Large intestine (tissue), 3 donors: ENCODE measurements around the gene FRMD4A. TPM values are rescaled to one million over a fixed set of nuclear protein-coding genes. Genes with fewer than 3 reads are reported as not detected.

Source experiments
- DNase-seq, 2 donors: peaks; one replicate each; pipeline versions ENCODE4 v3.0.0 to v3.0.0-alpha.2; 2013
- H3K27ac ChIP-seq: one replicate; pipeline ENCODE4 v1.5.1; 2013; ENCODE audit warnings: low read length
- H3K27me3 ChIP-seq: 2 replicates; pipeline ENCODE4 v1.6.1; 2013; ENCODE audit warnings: low read length; ENCODE audit not compliant: control insufficient read depth, insufficient read depth
- H3K36me3 ChIP-seq: 2 replicates; pipeline ENCODE4 v1.6.1; 2013; ENCODE audit warnings: low read length; ENCODE audit not compliant: control insufficient read depth, insufficient read depth
- H3K4me1 ChIP-seq: one replicate; pipeline ENCODE4 v1.6.1; 2013; ENCODE audit warnings: low read length; ENCODE audit not compliant: control insufficient read depth, insufficient read depth
- H3K4me3 ChIP-seq: one replicate; pipeline ENCODE4 v1.5.1; 2013; ENCODE audit warnings: low read length
- H3K9me3 ChIP-seq: one replicate; pipeline ENCODE4 v1.6.1; 2013; ENCODE audit warnings: mild to moderate bottlenecking, low read depth, low read length, moderate library complexity; ENCODE audit not compliant: control insufficient read depth
- WGBS: methylation state at CpG from one replicate; pipeline ENCODE4 v1.1.5; 2013; ENCODE audit warnings: low lambda C conversion rate; ENCODE audit not compliant: insufficient coverage; 5-methylcytosine and 5-hydroxymethylcytosine counted together
- polyA plus RNA-seq: library from polyadenylated mRNA; unstranded; fragments of 120-200 nt; gene quantifications from one replicate; pipeline ENCODE4 v1.2.1, GENCODE V29; 2013

FRMD4A gene
- polyA plus RNA-seq, 1 donor, result 19.8 TPM

- no peak for DNase-seq
- H3K36me3 ChIP-seq, result peaks cover 33% of the 10 kb centered on the region
Observed at GRCh38 chr10:13673156-13673555, 657.6 kb downstream of the FRMD4A start.

GRCh38 chr10:13672548-13672947 lies 658.2 kb downstream of the FRMD4A start:
- peaks cover 5% of the 10 kb centered on the region for H3K4me1 ChIP-seq
- H3K36me3 ChIP-seq, result peaks cover 38% of the 10 kb centered on the region
- H3K9me3 ChIP-seq, result no peaks in the 10 kb centered on the region
- H3K27me3 ChIP-seq, result no peaks in the 10 kb centered on the region
- DNase-seq, result no peak
- no peak overlapping the region for H3K27ac ChIP-seq
- no CpG with 5 or more reads among the region's 7 CpGs for WGBS
- H3K4me3 ChIP-seq, result no peak overlapping the region

More at GRCh38 chr10:13673156-13673555, 657.6 kb downstream of the FRMD4A start:
- H3K27ac ChIP-seq, result no peak overlapping the region
- WGBS, result no CpG with 5 or more reads among the region's 8 CpGs
- H3K27me3 ChIP-seq, result no peaks in the 10 kb centered on the region
- H3K9me3 ChIP-seq, result no peaks in the 10 kb centered on the region
- peaks cover 7% of the 10 kb centered on the region for H3K4me1 ChIP-seq
- H3K4me3 ChIP-seq, result no peak overlapping the region

- H3K9me3 ChIP-seq, result no peaks in the 10 kb centered on the region
- no peak overlapping the region for H3K27ac ChIP-seq
- H3K36me3 ChIP-seq, result peaks cover 41% of the 10 kb centered on the region
- H3K4me1 ChIP-seq, result peaks cover 5% of the 10 kb centered on the region
- no peak overlapping the region for H3K4me3 ChIP-seq
- no peaks in the 10 kb centered on the region for H3K27me3 ChIP-seq
- 0% methylated on average over 1 of the region's 10 CpGs for WGBS
- peak in 1 of 2 donors; percentile 58 for DNase-seq
Observed at GRCh38 chr10:13671904-13672303, 658.8 kb downstream of the FRMD4A start.

- H3K36me3 ChIP-seq, result peaks cover 55% of the 10 kb centered on the region
- DNase-seq, result no peak
- no CpG with 5 or more reads among the region's 10 CpGs for WGBS
- H3K4me3 ChIP-seq, result no peak overlapping the region
- H3K27me3 ChIP-seq, result no peaks in the 10 kb centered on the region
- no peaks in the 10 kb centered on the region for H3K9me3 ChIP-seq
- no peak overlapping the region for H3K27ac ChIP-seq
- H3K4me1 ChIP-seq, result peaks cover 5% of the 10 kb centered on the region
Observed at GRCh38 chr10:13670311-13670710, 660.4 kb downstream of the FRMD4A start.

- Histone ChIP-seq H3K4me1 (peaks cover 5% of the 10 kb centered on the region), H3K27ac (no peak overlapping the region), H3K27me3 (no peaks in the 10 kb centered on the region), H3K36me3 (peaks cover 57% of the 10 kb centered on the region), H3K9me3 (no peaks in the 10 kb centered on the region), H3K4me3 (no peak overlapping the region)
- no CpG with 5 or more reads among the region's 12 CpGs for WGBS
- no peak for DNase-seq
Observed at GRCh38 chr10:13669901-13670300, 660.8 kb downstream of the FRMD4A start.

GRCh38 chr10:13669182-13669855 lies 661.4 kb downstream of the FRMD4A start:
- H3K27me3 ChIP-seq, result no peaks in the 10 kb centered on the region
- H3K27ac ChIP-seq, result no peak overlapping the region
- H3K4me1 ChIP-seq, result peaks cover 5% of the 10 kb centered on the region
- no peak overlapping the region for H3K4me3 ChIP-seq
- DNase-seq, result peak in 1 of 2 donors; percentile 63
- no peaks in the 10 kb centered on the region for H3K9me3 ChIP-seq
- H3K36me3 ChIP-seq, result peaks cover 56% of the 10 kb centered on the region
- whole genome bisulfite sequencing, result 13% methylated on average over 1 of the region's 8 CpGs

GRCh38 chr10:13668126-13668525 lies 662.6 kb downstream of the FRMD4A start:
- Histone ChIP-seq H3K4me3 (no peak overlapping the region), H3K36me3 (peaks cover 61% of the 10 kb centered on the region), H3K4me1 (peaks cover 5% of the 10 kb centered on the region), H3K27ac (no peak overlapping the region), H3K27me3 (no peaks in the 10 kb centered on the region), H3K9me3 (no peaks in the 10 kb centered on the region)
- no peak for DNase-seq
- WGBS, result no CpG with 5 or more reads among the region's 4 CpGs

GRCh38 chr10:13665516-13666262 lies 665.0 kb downstream of the FRMD4A start:
- no peaks in the 10 kb centered on the region for H3K27me3 ChIP-seq
- H3K4me1 ChIP-seq, result peaks cover 5% of the 10 kb centered on the region
- no peaks in the 10 kb centered on the region for H3K9me3 ChIP-seq
- H3K4me3 ChIP-seq, result no peak overlapping the region
- DNase-seq, result no peak
- H3K36me3 ChIP-seq, result peaks cover 65% of the 10 kb centered on the region
- WGBS, result no CpG with 5 or more reads among the region's 20 CpGs
- H3K27ac ChIP-seq, result no peak overlapping the region

GRCh38 chr10:13661256-13661655 lies 669.5 kb downstream of the FRMD4A start:
- H3K4me3 ChIP-seq, result no peak overlapping the region
- no peak overlapping the region for H3K27ac ChIP-seq
- no peaks in the 10 kb centered on the region for H3K4me1 ChIP-seq
- H3K27me3 ChIP-seq, result no peaks in the 10 kb centered on the region
- no peak for DNase-seq
- H3K36me3 ChIP-seq, result peaks cover 66% of the 10 kb centered on the region
- H3K9me3 ChIP-seq, result no peaks in the 10 kb centered on the region
- WGBS, result 87% methylated on average over 3 of the region's 8 CpGs

GRCh38 chr10:13660551-13660920 lies 670.2 kb downstream of the FRMD4A start:
- no peaks in the 10 kb centered on the region for H3K27me3 ChIP-seq
- DNase-seq, result no peak
- no peaks in the 10 kb centered on the region for H3K4me1 ChIP-seq
- no peak overlapping the region for H3K4me3 ChIP-seq
- H3K9me3 ChIP-seq, result no peaks in the 10 kb centered on the region
- WGBS, result no CpG with 5 or more reads among the region's 7 CpGs
- no peak overlapping the region for H3K27ac ChIP-seq
- peaks cover 65% of the 10 kb centered on the region for H3K36me3 ChIP-seq
